NB4 (cell line): ENCODE results near the gene CHST5.

Experiments
- DNase-seq: peaks from one replicate; pipeline ENCODE4 v3.0.0; 2010; ENCODE audit warnings: low read depth
- H3K4me3 ChIP-seq: one replicate; pipeline ENCODE4 v1.5.1; 2011; ENCODE audit warnings: mild to moderate bottlenecking, low read depth, low read length, moderate library complexity
- MYC ChIP-seq: IDR thresholded peaks from 2 replicates; pipeline ENCODE4 v1.6.1; 2011; ENCODE audit warnings: low read depth, low read length
- POLR2A ChIP-seq: IDR thresholded peaks from 2 replicates; pipeline ENCODE4 v1.6.1; 2011; ENCODE audit warnings: mild to moderate bottlenecking; ENCODE audit not compliant: insufficient read length; ENCODE audit errors: extremely low read depth
- TF ChIP-seq, protein P1 (sequence below): IDR thresholded peaks from one replicate; pipeline ENCODE4 v1.5.1; 2012; ENCODE audit warnings: low read depth, low read length
- TF ChIP-seq, protein P2 (sequence below): IDR thresholded peaks from 2 replicates; pipeline ENCODE4 v1.6.1; 2011; ENCODE audit warnings: low read depth, low read length

Gene CHST5

DNA sequence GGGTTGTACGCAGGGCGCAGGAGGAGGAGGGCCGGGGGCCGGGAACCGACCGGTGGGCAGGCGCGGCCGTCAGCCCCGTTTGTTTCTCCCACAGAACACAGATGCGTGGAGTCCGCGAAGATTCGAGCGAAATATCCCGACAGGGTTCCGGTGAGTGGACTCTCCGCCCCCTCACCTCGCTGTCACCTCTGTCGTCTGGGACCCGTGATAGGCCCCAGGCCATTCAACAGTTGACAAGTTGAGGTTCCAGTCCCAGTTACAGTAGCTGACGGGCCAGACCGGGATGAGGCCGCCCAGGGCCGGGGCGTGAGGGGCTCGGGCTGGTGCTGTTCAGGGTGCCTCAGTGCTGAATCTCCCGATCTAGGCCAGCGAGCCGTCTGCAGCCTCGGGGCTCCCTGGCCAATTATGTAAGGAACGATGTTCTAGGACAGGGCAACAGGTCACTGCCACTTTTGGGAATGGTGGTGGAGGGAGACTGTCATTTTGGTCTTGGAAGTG lies 30.9 kb upstream of the CHST5 start:
- peak; percentile 35 for DNase-seq
- H3K4me3 ChIP-seq: peak overlapping the region; percentile 90
- TF ChIP-seq, protein P1, sequence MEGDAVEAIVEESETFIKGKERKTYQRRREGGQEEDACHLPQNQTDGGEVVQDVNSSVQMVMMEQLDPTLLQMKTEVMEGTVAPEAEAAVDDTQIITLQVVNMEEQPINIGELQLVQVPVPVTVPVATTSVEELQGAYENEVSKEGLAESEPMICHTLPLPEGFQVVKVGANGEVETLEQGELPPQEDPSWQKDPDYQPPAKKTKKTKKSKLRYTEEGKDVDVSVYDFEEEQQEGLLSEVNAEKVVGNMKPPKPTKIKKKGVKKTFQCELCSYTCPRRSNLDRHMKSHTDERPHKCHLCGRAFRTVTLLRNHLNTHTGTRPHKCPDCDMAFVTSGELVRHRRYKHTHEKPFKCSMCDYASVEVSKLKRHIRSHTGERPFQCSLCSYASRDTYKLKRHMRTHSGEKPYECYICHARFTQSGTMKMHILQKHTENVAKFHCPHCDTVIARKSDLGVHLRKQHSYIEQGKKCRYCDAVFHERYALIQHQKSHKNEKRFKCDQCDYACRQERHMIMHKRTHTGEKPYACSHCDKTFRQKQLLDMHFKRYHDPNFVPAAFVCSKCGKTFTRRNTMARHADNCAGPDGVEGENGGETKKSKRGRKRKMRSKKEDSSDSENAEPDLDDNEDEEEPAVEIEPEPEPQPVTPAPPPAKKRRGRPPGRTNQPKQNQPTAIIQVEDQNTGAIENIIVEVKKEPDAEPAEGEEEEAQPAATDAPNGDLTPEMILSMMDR: no peak
- TF ChIP-seq, protein P2, sequence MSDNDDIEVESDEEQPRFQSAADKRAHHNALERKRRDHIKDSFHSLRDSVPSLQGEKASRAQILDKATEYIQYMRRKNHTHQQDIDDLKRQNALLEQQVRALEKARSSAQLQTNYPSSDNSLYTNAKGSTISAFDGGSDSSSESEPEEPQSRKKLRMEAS: no peak
- TF ChIP-seq MYC (no peak), POLR2A (no peak)

DNA sequence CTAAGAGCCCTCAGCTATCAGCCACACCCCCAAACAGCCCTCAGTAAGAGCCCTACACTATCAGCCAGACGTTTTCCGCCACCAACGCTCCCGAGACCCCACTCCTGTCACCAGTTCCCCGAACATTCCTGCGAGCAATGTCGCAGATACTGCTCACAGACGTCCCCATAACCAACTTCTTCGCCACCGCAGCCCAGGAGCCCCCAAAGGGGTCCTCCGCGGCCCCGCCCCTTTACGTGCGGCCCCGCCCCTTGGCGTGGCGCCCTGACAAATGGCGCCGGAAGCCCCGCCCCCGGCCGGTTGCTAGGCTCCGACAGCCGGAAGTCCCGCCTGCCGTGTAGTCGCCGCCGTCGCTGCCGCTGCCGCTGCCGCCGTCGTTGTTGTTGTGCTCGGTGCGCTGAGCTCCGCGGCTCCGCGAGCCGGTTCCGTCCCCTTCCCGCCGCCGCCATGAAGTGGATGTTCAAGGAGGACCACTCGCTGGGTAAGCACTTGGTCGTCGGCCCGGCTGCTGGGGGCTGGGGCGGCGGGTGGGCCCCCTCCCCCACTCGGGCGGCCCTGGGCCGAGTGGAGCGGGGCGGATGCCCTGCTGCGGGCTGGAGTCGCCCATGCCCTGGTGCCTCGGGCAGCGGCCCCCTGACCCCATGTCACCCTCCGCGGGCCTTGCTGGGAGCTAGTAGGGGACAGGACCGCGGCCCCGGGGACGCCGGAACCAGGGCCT lies 30.3 kb upstream of the CHST5 start, which contains the start of gene GABARAPL2:
Gene GABARAPL2 (plus strand): TSS at position 340 of the 718 bp plus-strand sequence. CDS start 108 bp downstream, at position 448.
- peak; percentile 74 for TF ChIP-seq POLR2A
- TF ChIP-seq, protein P1: no peak
- TF ChIP-seq MYC: no peak
- TF ChIP-seq, protein P2: no peak
- DNase-seq: peak; percentile 89
- peak within 1 kb of the TSS; percentile 90 for H3K4me3 ChIP-seq

DNA sequence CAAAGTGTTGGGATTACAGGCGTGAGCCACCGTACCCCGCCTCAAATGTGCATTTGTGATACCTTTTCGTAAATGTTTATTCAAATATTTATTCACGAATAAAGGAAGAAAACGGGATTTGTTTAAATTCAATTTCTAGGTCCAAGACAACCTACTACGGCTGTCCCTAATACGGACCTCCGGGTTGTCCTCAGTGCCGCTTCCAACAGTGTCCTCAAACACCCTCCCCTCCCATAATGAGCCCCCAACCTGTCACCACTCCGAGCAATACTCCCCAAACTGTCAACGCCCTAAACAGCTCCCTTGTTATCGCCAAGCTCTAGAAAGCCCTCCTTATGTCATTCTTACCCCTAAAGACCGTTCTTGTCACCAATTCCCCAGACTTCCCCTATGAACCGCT lies 29.7 kb upstream of the CHST5 start:
- no peak for DNase-seq
- TF ChIP-seq, protein P2: no peak

DNA sequence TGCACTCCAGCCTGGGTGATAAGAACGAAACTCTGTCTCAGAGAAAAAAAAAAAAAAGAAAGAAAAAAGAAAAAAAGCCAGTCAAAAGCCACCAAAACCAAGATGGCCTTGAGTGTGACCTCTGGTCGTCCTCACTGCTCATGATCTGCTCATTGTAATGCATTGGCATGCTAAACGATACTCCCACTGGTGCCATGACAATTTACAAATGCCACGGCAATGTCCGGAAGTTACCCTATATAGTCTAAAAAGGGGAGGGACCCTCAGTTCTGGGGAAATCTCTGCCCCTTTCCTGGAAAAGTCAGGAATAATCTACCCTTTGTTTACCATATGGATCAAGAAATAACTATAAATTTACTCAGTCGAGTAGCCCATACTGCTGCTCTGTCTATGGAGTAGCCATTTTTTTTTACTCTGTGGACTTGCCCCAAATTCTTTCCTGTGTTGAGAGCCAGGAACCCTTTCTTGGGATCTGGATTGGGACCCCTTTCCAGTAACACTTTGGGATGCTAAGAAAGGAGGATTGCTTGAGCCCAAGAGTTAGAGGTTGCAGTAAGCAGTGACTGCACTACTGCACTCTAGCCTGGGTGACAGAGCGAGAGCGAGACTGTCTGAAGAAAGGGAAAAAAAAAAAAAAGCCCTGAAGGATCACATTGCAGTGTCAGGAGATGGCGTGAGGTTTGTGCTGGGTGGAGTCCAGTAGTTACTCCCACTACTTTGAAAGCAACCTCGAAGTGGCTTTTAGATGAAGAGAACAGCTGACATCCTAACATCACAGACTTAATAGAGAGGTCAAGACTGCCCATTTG lies 23.9 kb upstream of the CHST5 start:
- H3K4me3 ChIP-seq: no peak overlapping the region

More for the DNA sequence above, 29.7 kb upstream of the CHST5 start:
- H3K4me3 ChIP-seq: peak overlapping the region; percentile 90

DNA sequence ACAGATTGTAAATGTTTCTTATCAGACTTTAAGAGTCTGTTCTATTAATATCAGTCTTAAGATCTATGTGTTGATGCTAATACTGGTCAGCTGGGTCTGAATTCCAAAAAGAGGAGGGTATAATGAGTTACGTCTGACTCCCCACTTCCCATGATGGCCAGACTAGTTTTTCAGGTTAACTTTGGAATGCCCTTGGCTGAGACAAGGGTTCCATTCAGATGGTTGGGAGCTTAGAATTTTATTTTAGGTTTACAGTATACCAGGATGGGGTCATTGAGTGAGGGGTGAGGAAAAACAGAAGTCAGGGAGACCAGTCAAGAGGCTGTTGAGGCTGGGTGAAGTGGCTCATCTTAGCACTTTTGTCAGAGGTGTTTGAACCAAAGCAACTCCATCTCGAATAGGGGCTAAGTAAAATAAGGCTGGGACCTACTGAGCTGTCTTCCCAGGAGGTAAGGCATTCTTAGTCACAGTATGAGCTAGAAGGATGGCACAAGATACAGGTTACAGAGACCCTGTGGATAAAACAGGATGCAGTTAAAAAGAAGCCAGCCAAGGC lies 23.0 kb upstream of the CHST5 start:
- H3K4me3 ChIP-seq: no peak overlapping the region
- no peak for TF ChIP-seq POLR2A
- no peak for TF ChIP-seq MYC
- TF ChIP-seq, protein P1: no peak
- TF ChIP-seq, protein P2: no peak
- DNase-seq: no peak

More for the DNA sequence above, 23.9 kb upstream of the CHST5 start:
- no peak for DNase-seq
- TF ChIP-seq MYC: no peak
- TF ChIP-seq, protein P1: no peak
- TF ChIP-seq, protein P2: no peak
- TF ChIP-seq POLR2A: no peak
